WTC11 (cell line): ENCODE results near the gene ZC3H12C. TPM values are rescaled to one million over a fixed set of nuclear protein-coding genes. Genes with fewer than 3 reads are reported as not detected.
A peak's percentile ranks its signal among the peaks of the same experiment; 100 is the strongest.

ENCODE experiments used
- ATAC-seq: fragments of 200-7000 bp; cut with Tn5 transposase; 2 replicates; pipeline ENCODE4 v1.10.0; 2021; ENCODE audit warnings: mild to moderate bottlenecking, moderate library complexity
- CTCF ChIA-PET: fragments of 300-600 bp; sonication (Branson Sonifier 250); formaldehyde crosslinking; loops from one replicate; lab custom pipeline; 2021; ENCODE audit warnings: antibody characterized with exemption; lab: Charles Lee
- POLR2A ChIA-PET: fragments of 350-600 bp; sonication (Branson Sonifier 250); formaldehyde crosslinking; loops from one replicate; lab custom pipeline; 2021; ENCODE audit warnings: antibody characterized with exemption; lab: Charles Lee
- DNase-seq: peaks from one replicate; pipeline ENCODE4 v3.0.0; 2021; ENCODE audit warnings: low spot score
- H3K27ac Mint-ChIP-seq: 2 replicates; pipeline ENCODE4 v1.8.0; 2021; ENCODE audit warnings: mixed read lengths
- H3K27me3 Mint-ChIP-seq: 2 replicates; pipeline ENCODE4 v1.8.0; 2021; ENCODE audit warnings: low read depth, mild to moderate bottlenecking, moderate library complexity, mixed read lengths
- H3K36me3 Mint-ChIP-seq: 2 replicates; pipeline ENCODE4 v1.8.0; 2021; ENCODE audit warnings: mixed read lengths
- H3K4me1 Mint-ChIP-seq: 2 replicates; pipeline ENCODE4 v1.8.0; 2022; ENCODE audit warnings: mixed read lengths
- H3K4me3 Mint-ChIP-seq: 2 replicates; pipeline ENCODE4 v1.8.0; 2021; ENCODE audit warnings: mild to moderate bottlenecking, moderate library complexity, mixed read lengths
- H3K9me3 Mint-ChIP-seq: 2 replicates; pipeline ENCODE4 v1.8.0; 2021; ENCODE audit warnings: mixed read lengths
- CTCF ChIP-seq: fragments of 200-600 bp; IDR thresholded peaks from 2 replicates; pipeline ENCODE4 v1.8.0; 2022; ENCODE audit warnings: antibody characterized with exemption
- E2F5 ChIP-seq: sonication (generic); formaldehyde crosslinking; IDR thresholded peaks from 2 replicates; pipeline ENCODE4 v1.8.1; 2022; ENCODE audit warnings: mild to moderate bottlenecking, moderate library complexity, missing genetic modification reagents
- FOXJ3 ChIP-seq: sonication (generic); formaldehyde crosslinking; IDR thresholded peaks from 2 replicates; pipeline ENCODE4 v1.9.0; 2021; ENCODE audit warnings: missing genetic modification reagents, mild to moderate bottlenecking, borderline replicate concordance
- FOXK1 ChIP-seq: sonication (generic); formaldehyde crosslinking; IDR thresholded peaks from 2 replicates; pipeline ENCODE4 v1.8.0; 2022; ENCODE audit warnings: mild to moderate bottlenecking, moderate library complexity, missing genetic modification reagents
- FOXP4 ChIP-seq: sonication (generic); formaldehyde crosslinking; IDR thresholded peaks from 2 replicates; pipeline ENCODE4 v1.8.0; 2022; ENCODE audit warnings: mild to moderate bottlenecking, missing genetic modification reagents
- GABPB1 ChIP-seq: sonication (generic); formaldehyde crosslinking; IDR thresholded peaks from 2 replicates; pipeline ENCODE4 v1.8.1; 2023; ENCODE audit warnings: mild to moderate bottlenecking, missing genetic modification reagents
- GRHL2 ChIP-seq: fragments of 250-450 bp; sonication (Bioruptor Pico); IDR thresholded peaks from 2 replicates; pipeline ENCODE4 v1.8.0; 2022; ENCODE audit warnings: mild to moderate bottlenecking, moderate library complexity; ENCODE audit not compliant: insufficient replicate concordance, severe bottlenecking
- HMGXB4 ChIP-seq: sonication (generic); formaldehyde crosslinking; IDR thresholded peaks from 2 replicates; pipeline ENCODE4 v1.8.1; 2023; ENCODE audit warnings: mild to moderate bottlenecking, moderate library complexity, missing genetic modification reagents
- JUN ChIP-seq: sonication (generic); formaldehyde crosslinking; IDR thresholded peaks from 2 replicates; pipeline ENCODE4 v1.8.0; 2023; ENCODE audit warnings: mild to moderate bottlenecking, missing genetic modification reagents
- KAT7 ChIP-seq: sonication (generic); formaldehyde crosslinking; IDR thresholded peaks from 2 replicates; pipeline ENCODE4 v1.8.1; 2023; ENCODE audit warnings: missing genetic modification reagents, mild to moderate bottlenecking, borderline replicate concordance
- NFE2L1 ChIP-seq: sonication (generic); formaldehyde crosslinking; IDR thresholded peaks from 2 replicates; pipeline ENCODE4 v1.8.1; 2023; ENCODE audit warnings: missing genetic modification reagents
- NR1H2 ChIP-seq: sonication (generic); formaldehyde crosslinking; IDR thresholded peaks from 2 replicates; pipeline ENCODE4 v1.9.0; 2021; ENCODE audit warnings: mild to moderate bottlenecking, moderate library complexity, missing genetic modification reagents
- PRDM15 ChIP-seq: sonication (generic); formaldehyde crosslinking; IDR thresholded peaks from 2 replicates; pipeline ENCODE4 v1.8.0; 2022; ENCODE audit warnings: missing genetic modification reagents
- RELA ChIP-seq: sonication (generic); formaldehyde crosslinking; IDR thresholded peaks from 2 replicates; pipeline ENCODE4 v1.8.1; 2022; ENCODE audit warnings: missing genetic modification reagents, mild to moderate bottlenecking, borderline replicate concordance
- SMAD4 ChIP-seq: sonication (generic); formaldehyde crosslinking; IDR thresholded peaks from 2 replicates; pipeline ENCODE4 v1.8.0; 2022; ENCODE audit warnings: mild to moderate bottlenecking, missing genetic modification reagents
- TCF7 ChIP-seq: sonication (generic); formaldehyde crosslinking; IDR thresholded peaks from 2 replicates; pipeline ENCODE4 v1.8.0; 2022; ENCODE audit warnings: mild to moderate bottlenecking, low read depth, missing genetic modification reagents, moderate library complexity
- TEAD4 ChIP-seq: sonication (generic); formaldehyde crosslinking; IDR thresholded peaks from 2 replicates; pipeline ENCODE4 v1.8.0; 2022; ENCODE audit warnings: mild to moderate bottlenecking, missing genetic modification reagents
- TP53 ChIP-seq: sonication (generic); formaldehyde crosslinking; IDR thresholded peaks from 2 replicates; pipeline ENCODE4 v1.8.1; 2023; ENCODE audit warnings: mild to moderate bottlenecking, missing genetic modification reagents
- USF2 ChIP-seq: sonication (generic); formaldehyde crosslinking; IDR thresholded peaks from 2 replicates; pipeline ENCODE4 v1.8.1; 2023; ENCODE audit warnings: mild to moderate bottlenecking, missing genetic modification reagents, moderate library complexity
- ZNF423 ChIP-seq: fragments of 250-450 bp; sonication (Bioruptor Pico); IDR thresholded peaks from 2 replicates; pipeline ENCODE4 v2.1.2; 2022; ENCODE audit warnings: mild to moderate bottlenecking, moderate library complexity
- ZNF512 ChIP-seq: sonication (generic); formaldehyde crosslinking; IDR thresholded peaks from 2 replicates; pipeline ENCODE4 v1.8.1; 2022; ENCODE audit warnings: missing genetic modification reagents, borderline replicate concordance
- total RNA-seq: library from RNA; stranded (reverse); gene quantifications from 3 replicates; pipeline ENCODE4 v1.2.3, GENCODE V29; 2021

The ZC3H12C gene
- total RNA-seq, 1 experiment from 2014 or later: 2.4 TPM

- TF ChIP-seq TEAD4: no peak
- no peak for TF ChIP-seq NFE2L1 (CRISPR knock-in tag)
- no peak for TF ChIP-seq TCF7 (CRISPR knock-in tag)
- no peak for TF ChIP-seq CTCF
- no peak for TF ChIP-seq KAT7 (CRISPR knock-in tag)
- TF ChIP-seq E2F5 (CRISPR knock-in tag): no peak
- no peak for TF ChIP-seq GABPB1 (CRISPR knock-in tag)
- no peak for TF ChIP-seq SMAD4 (CRISPR knock-in tag)
- POLR2A ChIA-PET: no interaction called here
- Mint-ChIP-seq H3K27ac (no peak overlapping the region), H3K4me1 (peaks cover 19% of the 10 kb centered on the region), H3K36me3 (no peaks in the 10 kb centered on the region), H3K9me3 (no peaks in the 10 kb centered on the region), H3K4me3 (no peak overlapping the region), H3K27me3 (no peaks in the 10 kb centered on the region)
- ATAC-seq: peak; percentile 25
- CTCF ChIA-PET: interaction anchor here (0.6 to 2.6 kb wide), 11 partner anchors 13 to 278 kb away, joined by 3 to 29 read pairs (median 5); partner anchors contain the start of gene FDX1
- DNase-seq: no peak
Measured at GRCh38 chr11:110200241-110200640, 107.0 kb downstream of the ZC3H12C start.

- ChIA-PET CTCF (interaction anchor here (0.7 to 2.6 kb wide), 19 partner anchors 13 to 278 kb away, joined by 3 to 29 read pairs (median 4); partner anchors contain the start of gene FDX1), POLR2A (no interaction called here)
- Mint-ChIP-seq H3K9me3 (no peaks in the 10 kb centered on the region), H3K4me3 (no peak overlapping the region), H3K4me1 (peaks cover 17% of the 10 kb centered on the region), H3K27me3 (no peaks in the 10 kb centered on the region), H3K36me3 (no peaks in the 10 kb centered on the region), H3K27ac (no peak overlapping the region)
- DNase-seq (no peak), ATAC-seq (no peak)
- no peak for TF ChIP-seq HMGXB4 (CRISPR knock-in tag)
- TF ChIP-seq ZNF423 (CRISPR knock-in tag): no peak
- no peak for TF ChIP-seq JUN (CRISPR knock-in tag)
- no peak for TF ChIP-seq FOXJ3 (CRISPR knock-in tag)
- no peak for TF ChIP-seq FOXK1 (CRISPR knock-in tag)
- no peak for TF ChIP-seq USF2 (CRISPR knock-in tag)
- TF ChIP-seq FOXP4 (CRISPR knock-in tag): no peak
- no peak for TF ChIP-seq TP53 (CRISPR knock-in tag)
- TF ChIP-seq RELA: no peak
- TF ChIP-seq GRHL2 (CRISPR knock-in tag): no peak
- no peak for TF ChIP-seq PRDM15
- TF ChIP-seq NR1H2 (CRISPR knock-in tag): no peak
- no peak for TF ChIP-seq ZNF512 (CRISPR knock-in tag)
Measured at GRCh38 chr11:110200836-110201235, 107.6 kb downstream of the ZC3H12C start.
